Panc1 (cell line): ENCODE measurements around the gene BCR. TPM values are rescaled to one million over a fixed set of nuclear protein-coding genes. Genes with fewer than 3 reads are reported as not detected.

Experiments used
- ATAC-seq: fragments of 200-7000 bp; cut with Tn5 transposase; 2 replicates; pipeline ENCODE4 v1.9.1; 2020; ENCODE audit warnings: mild to moderate bottlenecking, moderate library complexity
- BruUV-seq: library from RNA; stranded (reverse); fragments of 400-500 nt; replicated peaks from 2 replicates; lab custom pipeline; 2021; lab: Mats Ljungman, UMichigan
- CTCF ChIA-PET: fragments of 300-600 bp; sonication (Branson Sonifier 250); formaldehyde crosslinking; loops from one replicate; lab custom pipeline; 2022; ENCODE audit warnings: antibody characterized with exemption; lab: Charles Lee
- POLR2A ChIA-PET: fragments of 300-600 bp; sonication (Branson Sonifier 250); formaldehyde crosslinking; loops from one replicate; lab custom pipeline; 2022; ENCODE audit warnings: antibody characterized with exemption; lab: Charles Lee
- DNase-seq: peaks from one replicate; pipeline ENCODE4 v3.0.0-alpha.2; 2010; ENCODE audit warnings: low read depth, low spot score
- H3K27ac ChIP-seq: 2 replicates; pipeline ENCODE4 v1.5.1; 2011; ENCODE audit warnings: mild to moderate bottlenecking, low read length, inconsistent platforms
- H3K27me3 ChIP-seq: fragments of 200-500 bp; sonication (Bioruptor generic); 2 replicates; pipeline ENCODE4 v1.6.0; 2014; ENCODE audit warnings: low read length, inconsistent platforms; ENCODE audit not compliant: control insufficient read depth, insufficient read depth
- H3K36me3 ChIP-seq: fragments of 200-500 bp; sonication (Bioruptor generic); 2 replicates; pipeline ENCODE4 v1.5.1; 2014; ENCODE audit warnings: inconsistent platforms, mild to moderate bottlenecking, low read length, moderate library complexity; ENCODE audit not compliant: control insufficient read depth, insufficient read depth
- H3K4me1 ChIP-seq: 2 replicates; pipeline ENCODE4 v1.5.1; 2011; ENCODE audit warnings: inconsistent platforms, mild to moderate bottlenecking, low read length, moderate library complexity; ENCODE audit not compliant: control insufficient read depth, insufficient read depth
- H3K4me3 ChIP-seq, 2 experiments: 2 replicates each; pipeline ENCODE4 v1.5.1; 2011 to 2012; ENCODE audit warnings: low read depth in 2 of 2, low read length in 2 of 2, mild to moderate bottlenecking in 2 of 2, inconsistent platforms in 1 of 2, moderate library complexity in 1 of 2
- H3K9me3 ChIP-seq: fragments of 200-500 bp; sonication (Bioruptor generic); 2 replicates; pipeline ENCODE4 v1.5.1; 2014; ENCODE audit warnings: low read depth, mild to moderate bottlenecking, inconsistent platforms, low read length, moderate library complexity; ENCODE audit not compliant: control insufficient read depth, insufficient read depth
- POLR2AphosphoS5 ChIP-seq: IDR thresholded peaks from 2 replicates; pipeline ENCODE4 v1.6.1; 2012; ENCODE audit warnings: mild to moderate bottlenecking, low read depth, low read length, moderate library complexity
- SIN3A ChIP-seq: IDR thresholded peaks from 2 replicates; pipeline ENCODE4 v1.6.1; 2012; ENCODE audit warnings: low read depth, mild to moderate bottlenecking, low read length, moderate library complexity, borderline replicate concordance; ENCODE audit not compliant: insufficient read depth
- TCF7L2 ChIP-seq: IDR thresholded peaks from 2 replicates; pipeline ENCODE4 v1.6.1; 2011; ENCODE audit warnings: mild to moderate bottlenecking, low read depth, low read length, inconsistent platforms
- in situ Hi-C: cut with HindIII; loops from 2 replicates; pipeline ENCODE4 v1.10.0; 2016; ENCODE audit warnings: low sequenced_read_pairs, low pct_unique_long_range_greater_than_20kb
- intact Hi-C: fragments of 100-400 bp; cut with micrococcal nuclease; formaldehyde crosslinking; loops from one replicate; pipeline ENCODE4 v1.10.0; 2022; ENCODE audit not compliant: unreplicated experiment
- total RNA-seq: library from RNA; stranded (reverse); gene quantifications from one replicate; pipeline ENCODE4 v1.2.1, GENCODE V29; 2021; ENCODE audit not compliant: unreplicated experiment
- TF ChIP-seq, protein P1 (sequence below), 2 experiments: IDR thresholded peaks; 2 replicates each; pipeline ENCODE4 v1.6.1; 2011 to 2012; ENCODE audit warnings: low read depth in 2 of 2, control low read depth in 1 of 2, low read length in 1 of 2, mild to moderate bottlenecking in 1 of 2, moderate library complexity in 1 of 2; ENCODE audit not compliant: insufficient read depth in 1 of 2
- TF ChIP-seq, protein P2 (sequence below): fragments of 450-650 bp; IDR thresholded peaks from 2 replicates; pipeline ENCODE4 v1.5.1; 2017; ENCODE audit warnings: mild to moderate bottlenecking

BCR gene
- total RNA-seq, 1 experiment from 2014 or later = 32.1 TPM

GRCh38 chr22:23225337-23225723, 45.0 kb downstream of the BCR start:
- no peak overlapping the region for H3K27ac ChIP-seq
- CTCF ChIA-PET = no interaction called here
- DNase-seq = no peak
- intact Hi-C loops (no loop called here), in situ Hi-C loops (no loop called here)
- BruUV-seq = no TSS peak
- ATAC-seq = no peak
- POLR2A ChIA-PET = no interaction called here
- H3K9me3 ChIP-seq = 0 out of 2 replicates have a peak, but pooled peaks cover 6% of the 10 kb centered on the region
- H3K27me3 ChIP-seq = no peaks in the 10 kb centered on the region
- H3K4me3 ChIP-seq = no peak overlapping the region
- TF ChIP-seq, protein P1, sequence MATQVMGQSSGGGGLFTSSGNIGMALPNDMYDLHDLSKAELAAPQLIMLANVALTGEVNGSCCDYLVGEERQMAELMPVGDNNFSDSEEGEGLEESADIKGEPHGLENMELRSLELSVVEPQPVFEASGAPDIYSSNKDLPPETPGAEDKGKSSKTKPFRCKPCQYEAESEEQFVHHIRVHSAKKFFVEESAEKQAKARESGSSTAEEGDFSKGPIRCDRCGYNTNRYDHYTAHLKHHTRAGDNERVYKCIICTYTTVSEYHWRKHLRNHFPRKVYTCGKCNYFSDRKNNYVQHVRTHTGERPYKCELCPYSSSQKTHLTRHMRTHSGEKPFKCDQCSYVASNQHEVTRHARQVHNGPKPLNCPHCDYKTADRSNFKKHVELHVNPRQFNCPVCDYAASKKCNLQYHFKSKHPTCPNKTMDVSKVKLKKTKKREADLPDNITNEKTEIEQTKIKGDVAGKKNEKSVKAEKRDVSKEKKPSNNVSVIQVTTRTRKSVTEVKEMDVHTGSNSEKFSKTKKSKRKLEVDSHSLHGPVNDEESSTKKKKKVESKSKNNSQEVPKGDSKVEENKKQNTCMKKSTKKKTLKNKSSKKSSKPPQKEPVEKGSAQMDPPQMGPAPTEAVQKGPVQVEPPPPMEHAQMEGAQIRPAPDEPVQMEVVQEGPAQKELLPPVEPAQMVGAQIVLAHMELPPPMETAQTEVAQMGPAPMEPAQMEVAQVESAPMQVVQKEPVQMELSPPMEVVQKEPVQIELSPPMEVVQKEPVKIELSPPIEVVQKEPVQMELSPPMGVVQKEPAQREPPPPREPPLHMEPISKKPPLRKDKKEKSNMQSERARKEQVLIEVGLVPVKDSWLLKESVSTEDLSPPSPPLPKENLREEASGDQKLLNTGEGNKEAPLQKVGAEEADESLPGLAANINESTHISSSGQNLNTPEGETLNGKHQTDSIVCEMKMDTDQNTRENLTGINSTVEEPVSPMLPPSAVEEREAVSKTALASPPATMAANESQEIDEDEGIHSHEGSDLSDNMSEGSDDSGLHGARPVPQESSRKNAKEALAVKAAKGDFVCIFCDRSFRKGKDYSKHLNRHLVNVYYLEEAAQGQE (IDR thresholded peaks at IDR 0.05; ENCODE audit: insufficient read depth in 1 of 2, low read depth in 2 of 2, low read length in 1 of 2) = no peak
- TF ChIP-seq, protein P2, sequence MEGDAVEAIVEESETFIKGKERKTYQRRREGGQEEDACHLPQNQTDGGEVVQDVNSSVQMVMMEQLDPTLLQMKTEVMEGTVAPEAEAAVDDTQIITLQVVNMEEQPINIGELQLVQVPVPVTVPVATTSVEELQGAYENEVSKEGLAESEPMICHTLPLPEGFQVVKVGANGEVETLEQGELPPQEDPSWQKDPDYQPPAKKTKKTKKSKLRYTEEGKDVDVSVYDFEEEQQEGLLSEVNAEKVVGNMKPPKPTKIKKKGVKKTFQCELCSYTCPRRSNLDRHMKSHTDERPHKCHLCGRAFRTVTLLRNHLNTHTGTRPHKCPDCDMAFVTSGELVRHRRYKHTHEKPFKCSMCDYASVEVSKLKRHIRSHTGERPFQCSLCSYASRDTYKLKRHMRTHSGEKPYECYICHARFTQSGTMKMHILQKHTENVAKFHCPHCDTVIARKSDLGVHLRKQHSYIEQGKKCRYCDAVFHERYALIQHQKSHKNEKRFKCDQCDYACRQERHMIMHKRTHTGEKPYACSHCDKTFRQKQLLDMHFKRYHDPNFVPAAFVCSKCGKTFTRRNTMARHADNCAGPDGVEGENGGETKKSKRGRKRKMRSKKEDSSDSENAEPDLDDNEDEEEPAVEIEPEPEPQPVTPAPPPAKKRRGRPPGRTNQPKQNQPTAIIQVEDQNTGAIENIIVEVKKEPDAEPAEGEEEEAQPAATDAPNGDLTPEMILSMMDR = no peak
- H3K36me3 ChIP-seq = no peaks in the 10 kb centered on the region
- no peaks in the 10 kb centered on the region for H3K4me1 ChIP-seq

- Histone ChIP-seq H3K9me3 (0 out of 2 replicates have a peak, but pooled peaks cover 6% of the 10 kb centered on the region), H3K36me3 (no peaks in the 10 kb centered on the region), H3K27ac (no peak overlapping the region), H3K27me3 (no peaks in the 10 kb centered on the region), H3K4me3 (no peak overlapping the region), H3K4me1 (no peaks in the 10 kb centered on the region)
- POLR2A ChIA-PET = interaction anchor here (0.6 kb wide), 2 partner anchors 29 to 1298 kb away, joined by 3 to 15 read pairs; no protein-coding TSS in a partner anchor
- DNase-seq (no peak), ATAC-seq (no peak)
- BruUV-seq = no TSS peak
- intact Hi-C loops = no loop called here
- CTCF ChIA-PET = no interaction called here
- in situ Hi-C loops = no loop called here
- TF ChIP-seq SIN3A (no peak), TCF7L2 (no peak), POLR2AphosphoS5 (no peak)
- TF ChIP-seq, protein P1 (IDR thresholded peaks at IDR 0.05; ENCODE audit: insufficient read depth in 1 of 2, low read depth in 2 of 2, low read length in 1 of 2) = no peak
- TF ChIP-seq, protein P2 = no peak
Measured at GRCh38 chr22:23225724-23226496, 45.6 kb downstream of the BCR start.
